ENCODE measurements around the gene CADM2.
A peak's percentile ranks its signal among the peaks of the same experiment; 100 is the strongest.

CADM2 gene

GRCh38 chr3:85176799-85177198, 218.0 kb downstream of the CADM2 start:
- no peak for DNase-seq (ENCODE audit: low read depth)
- TF ChIP-seq CTCF (conservative IDR thresholded peaks at IDR 0.05; ENCODE audit: low read depth, low read length): no peak
- no peak overlapping the region for H3K4me3 ChIP-seq (ENCODE audit: low read depth, low read length)

GRCh38 chr3:85182975-85183752, 224.4 kb downstream of the CADM2 start:
- no peak overlapping the region for H3K4me3 ChIP-seq (ENCODE audit: low read depth, low read length)
- TF ChIP-seq CTCF (conservative IDR thresholded peaks at IDR 0.05; ENCODE audit: low read depth, low read length): no peak
- no peak for DNase-seq (ENCODE audit: low read depth)

- no peak for DNase-seq (ENCODE audit: low read depth)
- TF ChIP-seq CTCF (conservative IDR thresholded peaks at IDR 0.05; ENCODE audit: low read depth, low read length): no peak
These were observed 226.7 kb downstream of the CADM2 start for GRCh38 chr3:85185495-85185894.

GRCh38 chr3:85189731-85190130, 230.9 kb downstream of the CADM2 start:
- no peak for DNase-seq (ENCODE audit: low read depth)
- H3K4me3 ChIP-seq (ENCODE audit: low read depth, low read length): no peak overlapping the region
- no peak for TF ChIP-seq CTCF (conservative IDR thresholded peaks at IDR 0.05; ENCODE audit: low read depth, low read length)

More at GRCh38 chr3:85185495-85185894, 226.7 kb downstream of the CADM2 start:
- H3K4me3 ChIP-seq (ENCODE audit: low read depth, low read length): no peak overlapping the region

GRCh38 chr3:85193565-85193964, 234.8 kb downstream of the CADM2 start:
- peak; percentile 50 for TF ChIP-seq CTCF (conservative IDR thresholded peaks at IDR 0.05; ENCODE audit: low read depth, low read length)
- H3K4me3 ChIP-seq (ENCODE audit: low read depth, low read length): no peak overlapping the region
- peak; percentile 33 for DNase-seq (ENCODE audit: low read depth)

- no peak for TF ChIP-seq CTCF (conservative IDR thresholded peaks at IDR 0.05; ENCODE audit: low read depth, low read length)
- no peak overlapping the region for H3K4me3 ChIP-seq (ENCODE audit: low read depth, low read length)
- DNase-seq (ENCODE audit: low read depth): no peak
These were observed 249.9 kb downstream of the CADM2 start for GRCh38 chr3:85208650-85209049.

GRCh38 chr3:85210540-85210939, 251.8 kb downstream of the CADM2 start:
- H3K4me3 ChIP-seq (ENCODE audit: low read depth, low read length): no peak overlapping the region
- no peak for TF ChIP-seq CTCF (conservative IDR thresholded peaks at IDR 0.05; ENCODE audit: low read depth, low read length)
- DNase-seq (ENCODE audit: low read depth): no peak

Data from choroid plexus epithelial cell (primary cell).